Right lobe of liver (tissue), 4 donors: ENCODE measurements around the gene ZP1.

Experiments
- POLR2A ChIP-seq: fragments of 450-650 bp; IDR thresholded peaks from one replicate; pipeline ENCODE4 v1.6.1; 2017; ENCODE audit warnings: antibody characterized with exemption, mild to moderate bottlenecking
- TF ChIP-seq, protein P1 (sequence below), 4 donors: fragments of 200-600 bp in 3 of 4; fragments of 450-650 bp in 1 of 4; IDR thresholded peaks; one replicate each; pipeline versions ENCODE4 v1.5.1 to v1.8.0; 2016 to 2022; ENCODE audit warnings: antibody characterized with exemption in 4 of 4, mild to moderate bottlenecking in 2 of 4
- donor health status: DM: no; HTN: no; CAD: no.
- donor health status: DM: no; HTN: no; CAD: no.
- donor health status: DM: no; HTN: yes; CAD: no.

DNA sequence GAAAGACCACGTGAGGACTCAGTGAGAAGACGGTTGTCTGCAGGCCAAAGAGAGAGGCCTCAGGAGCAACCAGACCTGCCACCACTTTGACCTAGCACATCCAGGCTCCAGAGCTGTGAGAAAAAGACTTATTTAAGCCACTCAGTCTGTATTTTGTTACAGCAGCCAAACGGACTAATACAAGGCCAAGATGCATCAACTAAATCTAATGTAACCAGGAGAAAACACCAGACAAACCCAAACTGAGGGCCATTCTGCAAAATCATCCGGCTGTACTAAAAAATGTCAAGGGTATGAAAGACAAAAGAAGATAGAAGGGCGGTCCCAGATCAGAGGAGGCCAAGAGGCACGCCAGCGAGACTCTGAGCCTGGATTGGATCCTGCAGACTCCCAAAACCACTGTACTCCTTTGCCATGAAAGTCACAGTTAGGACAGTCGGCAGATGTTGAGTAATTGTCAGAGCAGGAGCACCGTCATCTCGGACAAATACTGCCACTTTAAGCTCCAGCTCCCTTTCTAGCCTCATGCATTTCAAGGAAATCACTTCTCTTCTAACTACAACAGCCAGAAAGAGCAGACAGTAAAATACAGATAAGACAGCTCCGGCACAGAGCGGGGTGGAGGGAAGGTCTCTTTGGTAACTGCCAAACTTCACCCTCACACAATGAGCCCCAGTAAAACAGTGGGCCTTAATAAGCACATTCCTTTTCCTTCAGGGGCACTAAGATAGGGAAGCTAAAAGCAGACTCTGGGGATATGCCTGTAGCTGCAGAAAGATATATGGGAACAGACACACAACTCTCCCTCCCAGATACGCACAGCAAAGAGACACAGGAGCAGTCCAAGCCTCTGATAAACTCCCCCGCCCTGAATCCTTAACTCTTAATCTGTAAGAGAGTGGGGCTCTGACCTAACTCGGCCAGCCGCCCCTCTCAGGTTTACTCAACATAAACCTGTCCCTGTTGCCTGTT lies 3.5 kb upstream of the ZP1 start:
- TF ChIP-seq POLR2A: no peak
- TF ChIP-seq, protein P1, sequence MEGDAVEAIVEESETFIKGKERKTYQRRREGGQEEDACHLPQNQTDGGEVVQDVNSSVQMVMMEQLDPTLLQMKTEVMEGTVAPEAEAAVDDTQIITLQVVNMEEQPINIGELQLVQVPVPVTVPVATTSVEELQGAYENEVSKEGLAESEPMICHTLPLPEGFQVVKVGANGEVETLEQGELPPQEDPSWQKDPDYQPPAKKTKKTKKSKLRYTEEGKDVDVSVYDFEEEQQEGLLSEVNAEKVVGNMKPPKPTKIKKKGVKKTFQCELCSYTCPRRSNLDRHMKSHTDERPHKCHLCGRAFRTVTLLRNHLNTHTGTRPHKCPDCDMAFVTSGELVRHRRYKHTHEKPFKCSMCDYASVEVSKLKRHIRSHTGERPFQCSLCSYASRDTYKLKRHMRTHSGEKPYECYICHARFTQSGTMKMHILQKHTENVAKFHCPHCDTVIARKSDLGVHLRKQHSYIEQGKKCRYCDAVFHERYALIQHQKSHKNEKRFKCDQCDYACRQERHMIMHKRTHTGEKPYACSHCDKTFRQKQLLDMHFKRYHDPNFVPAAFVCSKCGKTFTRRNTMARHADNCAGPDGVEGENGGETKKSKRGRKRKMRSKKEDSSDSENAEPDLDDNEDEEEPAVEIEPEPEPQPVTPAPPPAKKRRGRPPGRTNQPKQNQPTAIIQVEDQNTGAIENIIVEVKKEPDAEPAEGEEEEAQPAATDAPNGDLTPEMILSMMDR (IDR thresholded peaks at IDR 0.05): no peak
